Activated naive CD8-positive, alpha-beta T cell treated with anti-CD3 and anti-CD28 coated beads, Interleukin-2, amount 10 ng/mL, durations not matched to agents 7 days and 5 days (primary cell): ENCODE results near the gene ADAMTS10. TPM values are rescaled to one million over a fixed set of nuclear protein-coding genes. Genes with fewer than 3 reads are reported as not detected.
"Not testable (repeated sequence)": the region's sequence is repeated elsewhere in the genome, so short reads cannot be mapped to it uniquely, and the experiment has no call there.

Experiments
- ATAC-seq: fragments of 150-1000 bp; cut with Tn5 transposase; one replicate; pipeline ENCODE4 v1.10.0; 2021; ENCODE audit warnings: low read depth, moderate library complexity
- POLR2A ChIA-PET: fragments of 350-600 bp; sonication (Branson Sonifier 250); formaldehyde crosslinking; loops from one replicate; lab custom pipeline; 2021; ENCODE audit warnings: antibody characterized with exemption; lab: Charles Lee
- DNase-seq: peaks from one replicate; pipeline ENCODE4 v3.0.0; 2021
- H3K27ac Mint-ChIP-seq: one replicate; pipeline ENCODE4 v1.8.0; 2022; ENCODE audit warnings: mild to moderate bottlenecking, mixed read lengths
- H3K27me3 Mint-ChIP-seq: one replicate; pipeline ENCODE4 v1.8.0; 2022; ENCODE audit warnings: mild to moderate bottlenecking, moderate library complexity, mixed read lengths
- H3K36me3 Mint-ChIP-seq: one replicate; pipeline ENCODE4 v1.8.0; 2021; ENCODE audit warnings: mild to moderate bottlenecking, mixed read lengths
- H3K4me1 Mint-ChIP-seq: one replicate; pipeline ENCODE4 v1.8.0; 2021; ENCODE audit warnings: mixed read lengths
- H3K4me3 Mint-ChIP-seq: one replicate; pipeline ENCODE4 v1.8.0; 2022; ENCODE audit warnings: mild to moderate bottlenecking, moderate library complexity, mixed read lengths
- H3K9me3 Mint-ChIP-seq: one replicate; pipeline ENCODE4 v1.8.0; 2021; ENCODE audit warnings: mixed read lengths
- total RNA-seq, 2 experiments: library from RNA; stranded (reverse); gene quantifications; one replicate each; pipeline ENCODE4 v1.2.3, GENCODE V29; 2021

The ADAMTS10 gene
- total RNA-seq, 2 experiments from 2014 or later, result 40.3 to 41.3 TPM

DNA sequence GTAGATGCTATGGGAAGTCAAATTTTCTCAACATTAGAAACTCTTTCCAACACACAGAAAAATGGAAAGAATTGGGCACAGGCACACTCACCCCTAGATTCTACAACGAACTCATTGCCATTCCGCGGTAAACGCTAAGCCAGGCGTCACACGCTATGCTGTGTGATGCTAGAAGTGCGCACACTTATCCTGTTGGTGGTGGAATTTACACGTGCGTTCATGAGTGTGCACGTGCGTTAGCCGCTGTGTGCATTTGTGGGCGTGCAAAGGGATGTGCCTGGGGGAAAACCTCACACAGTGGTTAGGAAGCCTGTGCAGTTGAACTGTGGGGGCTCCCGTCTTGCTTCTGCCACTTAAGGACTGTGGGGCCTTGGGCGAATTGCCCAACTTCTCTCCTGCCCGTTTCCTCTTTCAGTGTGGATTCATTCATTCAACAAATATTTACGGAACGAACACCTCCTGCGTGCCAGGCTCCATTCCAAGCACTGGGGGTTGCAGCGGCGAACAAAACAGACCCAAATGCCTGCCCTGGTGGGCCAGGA, 27.6 kb upstream of the ADAMTS10 start:
- DNase-seq, result no peak
- Mint-ChIP-seq H3K4me3 (no peak overlapping the region), H3K27me3 (peaks cover 15% of the 10 kb centered on the region), H3K36me3 (no peaks in the 10 kb centered on the region), H3K9me3 (no peaks in the 10 kb centered on the region), H3K27ac (no peak overlapping the region), H3K4me1 (peaks cover 5% of the 10 kb centered on the region)
- ATAC-seq, result no peak
- POLR2A ChIA-PET, result no interaction called here

DNA sequence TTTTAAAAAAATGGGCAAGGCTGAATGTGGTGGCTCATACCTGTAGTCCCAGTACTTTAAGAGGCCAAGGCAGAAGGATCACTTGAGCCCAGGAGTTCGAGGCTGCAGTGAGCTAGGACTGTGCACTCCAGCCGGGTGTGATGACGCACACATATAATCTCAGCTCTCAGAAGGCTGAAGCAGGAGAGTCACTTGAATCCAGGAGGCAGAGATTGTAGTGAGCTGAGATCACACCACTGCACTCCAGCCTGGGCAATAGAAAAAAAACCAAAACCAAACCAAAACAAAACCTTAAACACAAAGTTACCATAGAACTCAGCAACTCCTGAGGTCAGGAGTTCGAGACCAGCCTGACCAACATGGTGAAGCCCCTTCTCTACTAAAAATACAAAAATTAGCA, 26.6 kb upstream of the ADAMTS10 start:
- peaks cover 15% of the 10 kb centered on the region for H3K27me3 Mint-ChIP-seq
- H3K4me3 Mint-ChIP-seq, POLR2A ChIA-PET, H3K9me3 Mint-ChIP-seq, H3K27ac Mint-ChIP-seq, H3K4me1 Mint-ChIP-seq, H3K36me3 Mint-ChIP-seq, DNase-seq, ATAC-seq: not testable (repeated sequence)

DNA sequence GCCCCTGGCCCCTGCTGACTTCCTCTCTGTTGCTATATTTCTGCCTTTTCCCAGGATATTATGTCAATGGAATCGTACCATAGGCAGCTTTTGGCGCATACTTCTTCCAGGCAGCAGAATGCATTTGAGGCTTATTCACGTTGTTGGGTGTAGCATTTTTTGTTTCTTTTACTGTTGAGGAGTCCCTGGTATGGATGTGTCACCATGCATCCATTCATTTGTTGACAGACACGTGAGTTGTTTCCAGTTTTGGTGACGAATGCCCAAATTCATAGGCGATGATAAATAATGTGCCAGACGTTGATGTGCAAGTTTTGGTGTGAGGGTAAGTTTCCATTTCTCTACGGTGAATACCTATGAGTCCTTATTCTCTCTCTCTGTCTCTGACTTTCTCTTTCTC, 24.9 kb upstream of the ADAMTS10 start:
- no peaks in the 10 kb centered on the region for H3K36me3 Mint-ChIP-seq
- POLR2A ChIA-PET, result no interaction called here
- ATAC-seq (no peak), DNase-seq (no peak)
- H3K27ac Mint-ChIP-seq, result no peak overlapping the region
- H3K4me3 Mint-ChIP-seq, result no peak overlapping the region
- H3K27me3 Mint-ChIP-seq, result peaks cover 17% of the 10 kb centered on the region
- H3K4me1 Mint-ChIP-seq, result peaks cover 5% of the 10 kb centered on the region
- no peaks in the 10 kb centered on the region for H3K9me3 Mint-ChIP-seq

DNA sequence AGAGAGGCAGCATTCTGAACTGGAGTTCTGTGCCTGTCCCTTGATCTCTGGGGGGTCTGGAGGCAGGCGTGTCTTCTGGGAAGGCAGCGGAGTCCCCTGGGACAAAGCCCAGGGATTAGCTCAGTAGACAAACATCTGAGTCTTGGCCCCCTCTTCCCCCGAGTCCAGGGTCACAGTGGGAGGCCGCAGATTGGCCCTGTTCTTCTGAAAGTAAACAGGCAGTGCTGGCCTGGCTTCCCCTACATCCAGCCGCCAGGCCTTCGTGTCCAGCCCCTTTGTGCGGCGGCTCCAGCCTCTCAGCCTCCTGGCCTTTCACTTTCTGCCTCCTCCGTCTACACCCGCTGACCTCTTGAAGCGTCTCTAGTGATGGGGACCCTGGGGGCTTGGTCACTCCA, 20.9 kb upstream of the ADAMTS10 start:
- no peaks in the 10 kb centered on the region for H3K36me3 Mint-ChIP-seq

DNA sequence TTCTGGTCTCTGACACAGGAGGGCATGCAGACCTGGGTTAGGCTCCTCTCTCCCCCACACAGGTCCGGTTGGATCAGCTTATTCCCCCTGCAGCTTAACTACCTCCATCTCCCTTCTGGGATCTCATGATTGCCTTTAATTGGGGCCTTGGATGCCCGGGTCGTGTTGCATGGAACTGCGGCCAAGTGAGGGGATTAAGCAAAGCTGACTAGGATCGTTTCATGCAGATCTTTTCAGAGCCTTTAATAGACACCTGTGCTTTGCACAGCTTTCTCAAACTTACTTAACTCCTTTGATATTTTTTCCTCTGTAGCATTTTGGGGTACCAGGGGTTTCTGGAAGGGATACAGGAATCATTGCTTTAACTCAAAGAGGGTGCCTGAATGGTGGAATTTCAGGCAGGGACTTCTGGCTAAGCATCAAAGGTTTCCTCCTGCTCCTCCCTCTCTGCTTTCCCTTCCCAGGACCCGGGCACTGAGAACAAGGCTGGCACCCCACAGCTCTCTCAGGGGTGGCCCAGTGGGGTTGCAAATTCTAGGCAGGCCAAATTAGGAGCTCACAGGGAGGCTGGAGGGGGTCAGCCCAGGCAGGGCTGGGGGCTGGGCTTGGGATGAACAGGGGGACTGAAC, 20.4 kb upstream of the ADAMTS10 start:
- no peaks in the 10 kb centered on the region for H3K36me3 Mint-ChIP-seq
- no peak overlapping the region for H3K27ac Mint-ChIP-seq
- no peak for DNase-seq
- ATAC-seq, result no peak
- no peaks in the 10 kb centered on the region for H3K4me1 Mint-ChIP-seq
- H3K27me3 Mint-ChIP-seq, result peaks cover 5% of the 10 kb centered on the region
- no peaks in the 10 kb centered on the region for H3K9me3 Mint-ChIP-seq
- no peak overlapping the region for H3K4me3 Mint-ChIP-seq
- POLR2A ChIA-PET, result no interaction called here

More for the DNA sequence above, 20.9 kb upstream of the ADAMTS10 start:
- POLR2A ChIA-PET, result no interaction called here
- H3K4me1 Mint-ChIP-seq, result no peaks in the 10 kb centered on the region
- H3K27ac Mint-ChIP-seq, result no peak overlapping the region
- no peak for DNase-seq
- no peaks in the 10 kb centered on the region for H3K9me3 Mint-ChIP-seq
- peaks cover 5% of the 10 kb centered on the region for H3K27me3 Mint-ChIP-seq
- no peak for ATAC-seq
- no peak overlapping the region for H3K4me3 Mint-ChIP-seq

DNA sequence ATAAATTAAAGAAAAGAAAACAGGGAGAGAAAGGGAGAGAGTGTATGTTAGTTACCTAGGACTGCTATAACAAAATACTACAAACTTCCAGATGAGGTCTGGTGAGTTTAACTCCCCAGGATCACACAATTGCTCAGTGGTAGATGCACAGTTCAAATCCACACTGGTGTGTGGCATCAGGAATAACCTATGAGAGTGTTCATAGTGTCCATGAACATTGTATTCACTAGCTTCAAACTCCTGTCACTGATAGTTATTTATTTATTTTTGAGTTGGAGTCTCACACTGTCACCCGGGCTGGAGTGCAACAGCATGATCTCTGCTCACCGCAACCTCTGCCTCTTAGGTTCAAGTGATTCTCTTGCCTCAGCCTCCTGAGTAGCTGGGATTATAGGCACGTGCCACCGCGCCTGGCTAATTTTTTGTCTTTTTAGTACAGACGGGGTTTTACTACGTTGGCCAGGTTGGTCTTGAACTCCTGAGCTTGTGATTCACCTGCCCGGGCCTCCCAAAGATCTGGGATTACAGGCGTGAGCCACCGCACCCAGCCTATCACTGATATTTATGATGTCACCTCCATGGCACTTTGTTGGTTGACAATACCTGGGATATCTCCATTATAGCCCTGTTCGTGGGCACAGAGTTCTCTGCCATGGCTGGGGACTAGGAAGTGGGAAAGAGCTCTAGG, 19.6 kb upstream of the ADAMTS10 start, which contains the start of gene NFILZ:
Gene NFILZ, plus strand, starts transcription at position 638 of the 688 bp plus-strand sequence. CDS start 46,133 bp downstream, outside the sequence.
- Mint-ChIP-seq H3K36me3 (no peaks in the 10 kb centered on the region), H3K27me3 (peaks cover 5% of the 10 kb centered on the region), H3K4me1 (no peaks in the 10 kb centered on the region), H3K27ac (no peak within 1 kb of the TSS), H3K4me3 (no peak within 1 kb of the TSS), H3K9me3 (no peaks in the 10 kb centered on the region)
- POLR2A ChIA-PET, result no interaction called here
- DNase-seq (no peak), ATAC-seq (no peak)

DNA sequence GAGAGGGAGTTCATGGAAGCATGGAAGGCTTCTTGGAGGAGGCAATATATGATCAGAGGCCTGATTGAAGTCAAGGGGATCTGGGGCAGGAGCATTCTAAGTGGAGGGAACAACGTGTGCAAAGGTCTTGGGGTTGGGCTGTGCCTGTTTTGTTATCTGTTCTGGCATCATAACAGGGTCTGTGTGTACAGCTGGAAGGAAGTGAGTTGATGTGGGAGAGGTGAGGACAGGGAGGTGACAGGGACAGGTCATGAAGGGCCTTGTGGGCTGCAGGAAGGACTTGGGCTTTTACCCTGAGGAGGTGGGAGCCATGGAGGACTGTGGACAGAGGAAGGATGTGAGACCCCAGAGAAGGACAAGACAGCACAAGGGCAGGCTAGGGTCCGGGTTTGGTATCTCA, 18.7 kb upstream of the ADAMTS10 start:
- H3K27ac Mint-ChIP-seq, result no peak overlapping the region

DNA sequence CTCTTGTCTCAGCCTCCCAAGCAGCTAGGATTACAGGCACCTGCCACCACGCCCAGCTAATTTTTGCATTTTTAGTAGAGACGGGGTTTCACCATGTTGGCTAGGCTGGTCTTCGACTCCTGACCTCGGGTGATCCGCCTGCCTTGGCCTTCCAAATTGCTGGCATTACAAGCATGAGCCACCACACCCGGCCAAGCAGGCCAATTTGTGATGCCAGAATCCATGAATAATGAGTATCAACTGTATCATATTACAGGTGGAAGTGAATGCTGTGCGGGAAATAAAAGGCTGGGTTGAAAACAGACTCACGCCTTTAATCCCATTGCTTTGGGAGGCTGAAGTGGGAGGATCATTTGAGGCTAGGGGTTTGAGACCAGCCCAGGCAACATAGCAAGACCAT, 16.3 kb upstream of the ADAMTS10 start:
- H3K4me3 Mint-ChIP-seq, result no peak overlapping the region
- H3K27ac Mint-ChIP-seq, result no peak overlapping the region
- no peaks in the 10 kb centered on the region for H3K4me1 Mint-ChIP-seq
- POLR2A ChIA-PET, result no interaction called here
- ATAC-seq, result no peak
- no peaks in the 10 kb centered on the region for H3K36me3 Mint-ChIP-seq
- peaks cover 5% of the 10 kb centered on the region for H3K27me3 Mint-ChIP-seq
- DNase-seq, result no peak
- H3K9me3 Mint-ChIP-seq, result no peaks in the 10 kb centered on the region

More for the DNA sequence above, 18.7 kb upstream of the ADAMTS10 start:
- no peaks in the 10 kb centered on the region for H3K36me3 Mint-ChIP-seq
- H3K4me1 Mint-ChIP-seq, result no peaks in the 10 kb centered on the region
- no peak overlapping the region for H3K4me3 Mint-ChIP-seq
- DNase-seq, result no peak
- no peak for ATAC-seq
- peaks cover 5% of the 10 kb centered on the region for H3K27me3 Mint-ChIP-seq
- no peaks in the 10 kb centered on the region for H3K9me3 Mint-ChIP-seq
- POLR2A ChIA-PET, result no interaction called here

DNA sequence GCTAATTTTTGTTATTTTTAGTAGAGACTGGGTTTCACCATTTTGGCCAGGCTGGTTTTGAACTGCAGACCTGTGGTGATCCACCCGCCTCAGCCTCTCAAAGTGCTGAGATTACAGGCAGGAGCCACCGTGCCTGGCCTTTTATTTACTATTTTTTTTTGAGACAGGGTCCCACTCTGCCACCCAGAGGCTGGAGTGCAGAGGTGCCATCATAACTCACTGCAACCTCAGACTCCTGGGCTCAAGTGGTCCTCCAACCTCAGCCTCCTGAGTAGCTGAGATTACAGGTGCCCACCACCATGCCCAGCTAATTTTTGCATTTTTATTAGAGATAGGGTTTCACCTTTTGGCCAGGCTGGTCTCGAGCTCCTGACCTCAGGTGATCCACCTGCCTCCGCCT, 12.4 kb upstream of the ADAMTS10 start:
- H3K27me3 Mint-ChIP-seq, H3K27ac Mint-ChIP-seq, H3K36me3 Mint-ChIP-seq, H3K4me3 Mint-ChIP-seq, ATAC-seq, H3K9me3 Mint-ChIP-seq, H3K4me1 Mint-ChIP-seq, DNase-seq: not testable (repeated sequence)
- POLR2A ChIA-PET, result interaction anchor here (0.6 kb wide), 2 partner anchors 253 to 347 kb away, joined by 3 to 4 read pairs; no protein-coding TSS in a partner anchor

DNA sequence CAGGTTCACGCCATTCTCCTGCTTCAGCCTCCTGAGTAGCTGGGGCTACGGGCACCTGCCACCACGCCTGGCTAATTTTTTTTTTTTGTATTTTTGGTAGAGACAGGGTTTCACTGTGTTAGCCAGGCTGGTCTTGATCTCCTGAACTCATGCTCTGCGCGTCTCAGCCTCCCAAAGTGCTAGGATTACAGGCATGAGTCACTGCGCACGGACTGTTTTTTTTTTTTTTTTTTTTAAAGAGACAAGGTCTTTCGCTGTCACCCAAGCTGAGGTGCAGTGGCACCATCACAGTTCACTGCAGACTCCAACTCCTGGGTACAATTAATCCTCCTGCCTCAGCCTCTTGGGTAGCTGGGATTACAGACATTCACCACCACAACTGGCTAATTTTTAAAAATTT, 8.2 kb upstream of the ADAMTS10 start:
- no peak overlapping the region for H3K27ac Mint-ChIP-seq
- H3K4me1 Mint-ChIP-seq, result peaks cover 6% of the 10 kb centered on the region
- no peaks in the 10 kb centered on the region for H3K36me3 Mint-ChIP-seq
- H3K4me3 Mint-ChIP-seq, result no peak overlapping the region
- H3K9me3 Mint-ChIP-seq, result no peaks in the 10 kb centered on the region
- peaks cover 4% of the 10 kb centered on the region for H3K27me3 Mint-ChIP-seq
- DNase-seq (no peak), ATAC-seq (no peak)
- POLR2A ChIA-PET, result no interaction called here

DNA sequence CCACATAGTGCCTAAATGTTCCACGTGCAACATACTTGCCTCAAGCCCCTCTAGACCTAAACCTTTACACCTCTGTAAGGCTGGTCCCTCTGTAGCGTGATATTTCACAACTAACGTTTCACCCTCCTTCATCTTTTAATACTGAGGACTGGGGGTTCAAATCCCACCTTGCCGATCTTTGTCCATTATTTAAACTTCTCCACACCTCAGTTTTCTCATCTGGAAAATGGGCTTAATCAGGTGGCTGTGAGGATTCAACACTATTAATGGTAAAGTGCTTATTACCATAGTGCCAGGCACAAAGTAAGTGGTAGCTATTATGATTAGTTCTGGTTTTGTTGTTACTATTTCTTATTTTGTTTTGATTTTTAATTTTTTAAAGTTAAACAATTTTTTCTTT, 7.5 kb upstream of the ADAMTS10 start:
- DNase-seq, result no peak
- Mint-ChIP-seq H3K27me3 (peaks cover 8% of the 10 kb centered on the region), H3K4me1 (peaks cover 6% of the 10 kb centered on the region), H3K9me3 (no peaks in the 10 kb centered on the region), H3K4me3 (no peak overlapping the region), H3K36me3 (no peaks in the 10 kb centered on the region), H3K27ac (no peak overlapping the region)
- no peak for ATAC-seq
- POLR2A ChIA-PET, result no interaction called here

DNA sequence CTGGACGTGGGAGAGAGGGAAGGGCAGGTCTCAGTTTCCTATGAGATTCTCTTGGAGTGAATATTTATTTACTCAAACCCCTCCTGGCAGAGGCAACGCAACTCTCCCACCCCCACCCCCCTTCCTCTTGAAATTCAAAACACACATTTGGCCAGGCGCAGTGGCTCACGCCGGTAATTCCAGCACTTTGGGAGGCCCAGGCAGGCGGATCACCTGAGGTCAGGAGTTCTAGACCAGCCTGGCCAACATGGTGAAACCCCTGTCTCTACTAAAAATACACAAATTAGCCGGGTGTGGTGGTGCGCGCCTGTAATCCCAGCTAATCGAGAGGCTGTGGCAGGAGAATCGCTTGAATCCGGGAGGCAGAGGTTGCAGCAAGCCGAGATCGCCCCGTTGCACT, 6.8 kb upstream of the ADAMTS10 start:
- peaks cover 11% of the 10 kb centered on the region for H3K4me1 Mint-ChIP-seq
- DNase-seq, H3K27me3 Mint-ChIP-seq, ATAC-seq, H3K36me3 Mint-ChIP-seq, POLR2A ChIA-PET, H3K9me3 Mint-ChIP-seq, H3K27ac Mint-ChIP-seq, H3K4me3 Mint-ChIP-seq: not testable (repeated sequence)

DNA sequence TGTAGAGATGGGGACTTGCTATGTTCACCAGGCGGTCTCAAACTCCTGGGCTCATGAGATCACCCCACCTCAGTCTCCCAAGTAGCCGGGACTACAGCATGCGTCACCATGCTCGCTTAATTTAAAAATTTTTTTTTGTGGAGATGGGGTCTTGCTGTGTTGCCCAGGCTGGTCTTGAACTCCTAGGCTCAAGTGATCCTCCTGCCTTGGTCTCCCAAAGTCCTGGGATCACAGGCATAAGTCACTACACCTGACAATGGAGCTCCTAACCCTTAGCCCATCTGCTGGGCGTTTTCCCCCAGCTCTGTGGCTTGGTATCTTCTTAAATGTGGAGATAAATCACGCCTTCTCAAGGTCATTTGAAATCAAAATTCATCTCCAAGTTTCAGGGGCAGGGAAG, 6.3 kb upstream of the ADAMTS10 start:
- POLR2A ChIA-PET, result no interaction called here
- Mint-ChIP-seq H3K4me1 (peaks cover 13% of the 10 kb centered on the region), H3K27me3 (peaks cover 9% of the 10 kb centered on the region), H3K4me3 (no peak overlapping the region), H3K9me3 (no peaks in the 10 kb centered on the region), H3K27ac (no peak overlapping the region), H3K36me3 (no peaks in the 10 kb centered on the region)
- DNase-seq (no peak), ATAC-seq (no peak)
